Measurements from ENCODE around the gene TMEM51.

TMEM51 gene

GRCh38 chr1:15196807-15197530, 43.4 kb downstream of the TMEM51 start:
- DNase-seq (ENCODE audit: low read depth in 2 of 2) = no peak

GRCh38 chr1:15197591-15198447, 44.3 kb downstream of the TMEM51 start:
- DNase-seq (ENCODE audit: low read depth in 2 of 2) = no peak

- no peak for DNase-seq (ENCODE audit: low read depth in 2 of 2)
Measured at GRCh38 chr1:15198684-15199083, 45.1 kb downstream of the TMEM51 start.

- DNase-seq (ENCODE audit: low read depth in 2 of 2) = no peak
Measured at GRCh38 chr1:15201221-15201620, 47.7 kb downstream of the TMEM51 start.

- no peak for DNase-seq (ENCODE audit: low read depth in 2 of 2)
Measured at GRCh38 chr1:15201849-15202551, 48.5 kb downstream of the TMEM51 start.

- no peak for DNase-seq (ENCODE audit: low read depth in 2 of 2)
Measured at GRCh38 chr1:15204931-15205330, 51.4 kb downstream of the TMEM51 start.

GRCh38 chr1:15205586-15206346, 52.2 kb downstream of the TMEM51 start:
- no peak for DNase-seq (ENCODE audit: low read depth in 2 of 2)

GRCh38 chr1:15206418-15207030, 53.0 kb downstream of the TMEM51 start:
- DNase-seq (ENCODE audit: low read depth in 2 of 2) = no peak

- no peak for DNase-seq (ENCODE audit: low read depth in 2 of 2)
Measured at GRCh38 chr1:15207031-15207828, 53.7 kb downstream of the TMEM51 start.

- DNase-seq (ENCODE audit: low read depth in 2 of 2) = no peak
Measured at GRCh38 chr1:15207829-15208429, 54.4 kb downstream of the TMEM51 start.

GRCh38 chr1:15210651-15211375, 57.3 kb downstream of the TMEM51 start:
- no peak for DNase-seq (ENCODE audit: low read depth in 2 of 2)

GRCh38 chr1:15211424-15211823, 57.9 kb downstream of the TMEM51 start:
- no peak for DNase-seq (ENCODE audit: low read depth in 2 of 2)

GRCh38 chr1:15212216-15212953, 58.8 kb downstream of the TMEM51 start:
- DNase-seq (ENCODE audit: low read depth in 2 of 2) = no peak

- no peak for DNase-seq (ENCODE audit: low read depth in 2 of 2)
Measured at GRCh38 chr1:15212954-15213291, 59.4 kb downstream of the TMEM51 start.

- DNase-seq (ENCODE audit: low read depth in 2 of 2) = peak in 1 of 2 experiments; percentile 24
Measured at GRCh38 chr1:15213341-15213821, 59.8 kb downstream of the TMEM51 start.

- peak; percentile 52 to 65 for DNase-seq (ENCODE audit: low read depth in 2 of 2)
Measured at GRCh38 chr1:15214527-15214926, 61.0 kb downstream of the TMEM51 start.

GRCh38 chr1:15215116-15215515, 61.6 kb downstream of the TMEM51 start:
- no peak for DNase-seq (ENCODE audit: low read depth in 2 of 2)

GRCh38 chr1:15217654-15218053, 64.1 kb downstream of the TMEM51 start:
- DNase-seq (ENCODE audit: low read depth in 2 of 2) = no peak

All from fibroblast of skin of left quadriceps (primary cell).